HL-60 (cell line): ENCODE results near the gene CALB2.

Source experiments
- DNase-seq, 2 experiments: peaks; one replicate each; pipeline ENCODE4 v3.0.0-alpha.2; 2010 to 2020; ENCODE audit warnings: low read depth in 1 of 2, low spot score in 1 of 2
- H3K27ac ChIP-seq: fragments of 250-450 bp; sonication (Bioruptor Pico); replicated peaks from 2 replicates; pipeline ENCODE4 v1.5.1; 2020; ENCODE audit warnings: mild to moderate bottlenecking, moderate library complexity
- H3K27me3 ChIP-seq: fragments of 250-450 bp; sonication (Bioruptor Pico); 2 replicates; pipeline ENCODE4 v1.5.1; 2021; ENCODE audit warnings: mild to moderate bottlenecking, moderate library complexity; ENCODE audit not compliant: insufficient read depth, poor library complexity, severe bottlenecking
- H3K4me3 ChIP-seq: replicated peaks from 2 replicates; pipeline ENCODE4 v1.5.1; 2011; ENCODE audit warnings: mild to moderate bottlenecking, control low read depth, low read length; ENCODE audit not compliant: insufficient read depth
- GABPA ChIP-seq: IDR thresholded peaks from 2 replicates; pipeline ENCODE4 v1.6.1; 2012; ENCODE audit warnings: low read depth
- POLR2AphosphoS5 ChIP-seq: IDR thresholded peaks from 2 replicates; pipeline ENCODE4 v1.6.1; 2012; ENCODE audit warnings: low read depth
- SPI1 ChIP-seq: IDR thresholded peaks from 2 replicates; pipeline ENCODE4 v1.6.1; 2012; ENCODE audit warnings: low read depth, mild to moderate bottlenecking, borderline replicate concordance
- TF ChIP-seq, protein P1 (sequence below): IDR thresholded peaks from 2 replicates; pipeline ENCODE4 v1.6.1; 2012; ENCODE audit warnings: low read depth; ENCODE audit not compliant: insufficient replicate concordance
- TF ChIP-seq, protein P2 (sequence below): IDR thresholded peaks from one replicate; pipeline ENCODE4 v1.5.1; 2011; ENCODE audit warnings: low read length, control low read depth, inconsistent platforms; ENCODE audit not compliant: insufficient read depth

The CALB2 gene

DNA sequence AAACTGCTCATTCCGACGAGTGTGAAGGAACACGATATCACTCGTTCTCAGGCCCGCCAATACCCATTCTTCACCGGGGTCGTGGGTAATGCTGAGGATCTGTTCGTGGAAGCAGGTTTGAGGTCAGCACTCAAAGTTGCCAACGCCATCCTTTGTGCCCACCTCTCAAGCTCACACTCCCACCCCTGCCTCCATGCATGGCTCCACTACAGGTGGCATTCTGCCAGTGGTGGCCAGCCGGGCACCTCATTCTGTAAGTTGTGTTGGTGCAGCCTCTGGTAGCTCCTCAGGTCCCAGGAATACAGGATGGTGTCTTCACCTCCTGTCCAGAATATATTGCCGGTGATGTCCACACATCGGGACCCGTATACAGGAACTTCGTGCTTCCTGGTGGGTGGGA is 72.7 kb downstream of the CALB2 start:
- Histone ChIP-seq H3K27me3 (peaks cover 5% of the 10 kb centered on the region), H3K27ac (no peak overlapping the region), H3K4me3 (no peak overlapping the region)
- no peak for DNase-seq
- TF ChIP-seq, protein P1, sequence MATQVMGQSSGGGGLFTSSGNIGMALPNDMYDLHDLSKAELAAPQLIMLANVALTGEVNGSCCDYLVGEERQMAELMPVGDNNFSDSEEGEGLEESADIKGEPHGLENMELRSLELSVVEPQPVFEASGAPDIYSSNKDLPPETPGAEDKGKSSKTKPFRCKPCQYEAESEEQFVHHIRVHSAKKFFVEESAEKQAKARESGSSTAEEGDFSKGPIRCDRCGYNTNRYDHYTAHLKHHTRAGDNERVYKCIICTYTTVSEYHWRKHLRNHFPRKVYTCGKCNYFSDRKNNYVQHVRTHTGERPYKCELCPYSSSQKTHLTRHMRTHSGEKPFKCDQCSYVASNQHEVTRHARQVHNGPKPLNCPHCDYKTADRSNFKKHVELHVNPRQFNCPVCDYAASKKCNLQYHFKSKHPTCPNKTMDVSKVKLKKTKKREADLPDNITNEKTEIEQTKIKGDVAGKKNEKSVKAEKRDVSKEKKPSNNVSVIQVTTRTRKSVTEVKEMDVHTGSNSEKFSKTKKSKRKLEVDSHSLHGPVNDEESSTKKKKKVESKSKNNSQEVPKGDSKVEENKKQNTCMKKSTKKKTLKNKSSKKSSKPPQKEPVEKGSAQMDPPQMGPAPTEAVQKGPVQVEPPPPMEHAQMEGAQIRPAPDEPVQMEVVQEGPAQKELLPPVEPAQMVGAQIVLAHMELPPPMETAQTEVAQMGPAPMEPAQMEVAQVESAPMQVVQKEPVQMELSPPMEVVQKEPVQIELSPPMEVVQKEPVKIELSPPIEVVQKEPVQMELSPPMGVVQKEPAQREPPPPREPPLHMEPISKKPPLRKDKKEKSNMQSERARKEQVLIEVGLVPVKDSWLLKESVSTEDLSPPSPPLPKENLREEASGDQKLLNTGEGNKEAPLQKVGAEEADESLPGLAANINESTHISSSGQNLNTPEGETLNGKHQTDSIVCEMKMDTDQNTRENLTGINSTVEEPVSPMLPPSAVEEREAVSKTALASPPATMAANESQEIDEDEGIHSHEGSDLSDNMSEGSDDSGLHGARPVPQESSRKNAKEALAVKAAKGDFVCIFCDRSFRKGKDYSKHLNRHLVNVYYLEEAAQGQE, result no peak
- TF ChIP-seq GABPA (no peak), SPI1 (no peak), POLR2AphosphoS5 (no peak)
- TF ChIP-seq, protein P2, sequence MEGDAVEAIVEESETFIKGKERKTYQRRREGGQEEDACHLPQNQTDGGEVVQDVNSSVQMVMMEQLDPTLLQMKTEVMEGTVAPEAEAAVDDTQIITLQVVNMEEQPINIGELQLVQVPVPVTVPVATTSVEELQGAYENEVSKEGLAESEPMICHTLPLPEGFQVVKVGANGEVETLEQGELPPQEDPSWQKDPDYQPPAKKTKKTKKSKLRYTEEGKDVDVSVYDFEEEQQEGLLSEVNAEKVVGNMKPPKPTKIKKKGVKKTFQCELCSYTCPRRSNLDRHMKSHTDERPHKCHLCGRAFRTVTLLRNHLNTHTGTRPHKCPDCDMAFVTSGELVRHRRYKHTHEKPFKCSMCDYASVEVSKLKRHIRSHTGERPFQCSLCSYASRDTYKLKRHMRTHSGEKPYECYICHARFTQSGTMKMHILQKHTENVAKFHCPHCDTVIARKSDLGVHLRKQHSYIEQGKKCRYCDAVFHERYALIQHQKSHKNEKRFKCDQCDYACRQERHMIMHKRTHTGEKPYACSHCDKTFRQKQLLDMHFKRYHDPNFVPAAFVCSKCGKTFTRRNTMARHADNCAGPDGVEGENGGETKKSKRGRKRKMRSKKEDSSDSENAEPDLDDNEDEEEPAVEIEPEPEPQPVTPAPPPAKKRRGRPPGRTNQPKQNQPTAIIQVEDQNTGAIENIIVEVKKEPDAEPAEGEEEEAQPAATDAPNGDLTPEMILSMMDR, result no peak

DNA sequence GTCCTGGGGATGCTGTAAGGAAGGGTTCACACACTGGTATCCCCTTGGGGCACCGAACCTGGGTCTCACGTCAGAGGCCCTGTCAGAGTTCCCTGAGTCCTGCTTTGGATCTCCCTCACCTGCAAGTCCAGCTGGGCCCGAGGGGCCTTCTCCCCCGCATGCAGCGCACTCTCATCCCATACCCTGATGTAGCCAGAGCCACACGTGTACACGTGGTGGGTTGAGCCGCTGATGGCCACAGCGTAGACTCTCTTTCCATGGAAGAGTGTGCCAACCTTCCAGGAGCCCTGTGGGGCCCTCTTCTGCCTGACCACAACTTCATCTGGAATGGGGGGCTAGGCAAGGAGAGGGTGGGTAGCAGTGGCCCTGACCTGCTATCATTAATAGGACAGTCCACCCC is 73.5 kb downstream of the CALB2 start:
- H3K27ac ChIP-seq, result no peak overlapping the region
- H3K4me3 ChIP-seq, result no peak overlapping the region
- peaks cover 4% of the 10 kb centered on the region for H3K27me3 ChIP-seq
- no peak for DNase-seq
- TF ChIP-seq POLR2AphosphoS5 (no peak), GABPA (no peak), SPI1 (no peak)
- TF ChIP-seq, protein P1, result no peak
- TF ChIP-seq, protein P2, result no peak

DNA sequence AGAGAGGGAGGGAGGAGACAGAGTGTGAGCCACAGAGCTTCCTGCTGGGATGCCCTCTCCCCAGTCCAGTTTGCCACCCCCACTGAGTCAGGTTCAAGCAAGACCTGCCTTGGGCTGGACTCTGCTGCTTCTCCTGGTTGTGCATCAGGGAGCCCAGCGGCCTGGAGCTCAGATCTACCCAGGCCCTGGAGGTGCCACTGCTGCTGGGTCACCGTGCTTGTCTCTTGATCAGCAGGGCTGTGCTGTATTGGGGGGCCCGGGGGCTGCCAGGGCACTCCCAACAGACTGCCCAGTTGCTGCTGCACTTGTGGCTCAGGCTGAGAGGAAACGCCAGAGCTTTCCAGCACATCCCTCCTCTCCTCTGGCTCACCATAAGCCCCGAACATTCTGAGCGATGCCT is 74.4 kb downstream of the CALB2 start:
- TF ChIP-seq POLR2AphosphoS5 (no peak), GABPA (no peak), SPI1 (no peak)
- TF ChIP-seq, protein P1, result no peak
- TF ChIP-seq, protein P2, result no peak

More for the DNA sequence above, 74.4 kb downstream of the CALB2 start:
- Histone ChIP-seq H3K4me3 (no peak overlapping the region), H3K27ac (no peak overlapping the region), H3K27me3 (no peaks in the 10 kb centered on the region)
- DNase-seq, result no peak
